Stimulated activated CD4-positive, alpha-beta T cell treated with anti-CD3 and anti-CD28 coated beads, Interleukin-15, amount 100 ng/mL, for 24 hours (primary cell): ENCODE results near the gene CHID1.

ENCODE experiments used
- DNase-seq: peaks from one replicate; pipeline ENCODE4 v3.0.0-alpha.2; 2020

Gene CHID1

GRCh38 chr11:845872-846495 lies 64.6 kb downstream of the CHID1 start:
- no peak for DNase-seq

- DNase-seq = no peak
Observed at GRCh38 chr11:844693-845644, 65.6 kb downstream of the CHID1 start.

GRCh38 chr11:843818-844692 lies 66.6 kb downstream of the CHID1 start:
- DNase-seq = no peak

- no peak for DNase-seq
Observed at GRCh38 chr11:843086-843734, 67.4 kb downstream of the CHID1 start.

- DNase-seq = peak; percentile 93
Observed at GRCh38 chr11:842370-843002, 68.1 kb downstream of the CHID1 start, which contains the start of the genes POLR2L and TSPAN4. POLR2L (minus strand) TSS chr11:842529; CDS start chr11:842508, 21 bp downstream. TSPAN4 (plus strand) TSS chr11:842852; CDS start chr11:850305, 7,453 bp downstream.

GRCh38 chr11:841981-842369 lies 68.6 kb downstream of the CHID1 start:
- no peak for DNase-seq

- DNase-seq = no peak
Observed at GRCh38 chr11:839875-840617, 70.6 kb downstream of the CHID1 start.

GRCh38 chr11:839280-839623 lies 71.4 kb downstream of the CHID1 start:
- no peak for DNase-seq

- no peak for DNase-seq
Observed at GRCh38 chr11:838441-839279, 72.0 kb downstream of the CHID1 start.

GRCh38 chr11:837990-838307 lies 72.7 kb downstream of the CHID1 start:
- DNase-seq = no peak

GRCh38 chr11:837189-837989 lies 73.2 kb downstream of the CHID1 start:
- no peak for DNase-seq

- no peak for DNase-seq
Observed at GRCh38 chr11:836700-837099, 73.9 kb downstream of the CHID1 start.

- DNase-seq = no peak
Observed at GRCh38 chr11:836274-836673, 74.3 kb downstream of the CHID1 start.

GRCh38 chr11:834371-835316 lies 76.0 kb downstream of the CHID1 start:
- no peak for DNase-seq

- no peak for DNase-seq
Observed at GRCh38 chr11:833849-834311, 76.7 kb downstream of the CHID1 start.

GRCh38 chr11:833114-833791 lies 77.4 kb downstream of the CHID1 start:
- peak; percentile 58 for DNase-seq

- peak; percentile 74 for DNase-seq
Observed at GRCh38 chr11:832529-833113, 78.0 kb downstream of the CHID1 start, which contains the start of gene CD151. CD151 (plus strand) TSS chr11:832952; CDS start chr11:836070, 3,118 bp downstream.
